HS-27A (cell line): ENCODE results near the gene NFATC4.

ENCODE experiments used
- DNase-seq: peaks from one replicate; pipeline ENCODE4 v3.0.0-alpha.2; 2012; ENCODE audit warnings: low read depth, missing footprints

Gene NFATC4

DNA sequence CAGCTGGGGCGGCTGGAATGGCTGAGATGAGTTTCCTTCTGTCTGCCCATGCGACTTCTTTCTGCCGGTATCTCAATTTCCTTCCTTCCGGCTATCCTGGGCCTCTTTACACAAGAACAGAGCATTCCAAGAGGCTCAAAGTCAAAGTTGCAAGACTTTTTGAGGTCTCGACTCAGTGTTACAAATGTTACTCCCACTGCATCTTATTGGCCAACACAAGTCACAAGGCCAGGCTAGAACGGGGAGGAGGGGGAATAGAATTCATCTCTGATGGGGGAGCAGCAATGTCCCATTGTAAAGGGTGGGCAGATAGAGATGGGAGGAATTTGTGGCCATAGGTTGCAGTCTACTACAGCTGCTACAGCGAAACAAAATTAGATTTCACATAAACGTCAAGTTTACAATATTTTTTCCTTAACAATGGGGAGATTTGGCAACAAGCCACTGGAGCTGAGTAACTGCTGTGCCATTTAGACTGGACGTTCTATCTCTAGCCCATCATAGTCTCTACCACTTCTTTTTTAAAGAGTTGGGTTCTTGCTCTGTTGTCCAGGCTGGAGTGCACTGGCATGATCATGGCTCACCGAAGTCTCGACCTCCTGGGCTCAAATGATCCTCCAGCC lies 21.4 kb downstream of the NFATC4 start:
- no peak for DNase-seq

DNA sequence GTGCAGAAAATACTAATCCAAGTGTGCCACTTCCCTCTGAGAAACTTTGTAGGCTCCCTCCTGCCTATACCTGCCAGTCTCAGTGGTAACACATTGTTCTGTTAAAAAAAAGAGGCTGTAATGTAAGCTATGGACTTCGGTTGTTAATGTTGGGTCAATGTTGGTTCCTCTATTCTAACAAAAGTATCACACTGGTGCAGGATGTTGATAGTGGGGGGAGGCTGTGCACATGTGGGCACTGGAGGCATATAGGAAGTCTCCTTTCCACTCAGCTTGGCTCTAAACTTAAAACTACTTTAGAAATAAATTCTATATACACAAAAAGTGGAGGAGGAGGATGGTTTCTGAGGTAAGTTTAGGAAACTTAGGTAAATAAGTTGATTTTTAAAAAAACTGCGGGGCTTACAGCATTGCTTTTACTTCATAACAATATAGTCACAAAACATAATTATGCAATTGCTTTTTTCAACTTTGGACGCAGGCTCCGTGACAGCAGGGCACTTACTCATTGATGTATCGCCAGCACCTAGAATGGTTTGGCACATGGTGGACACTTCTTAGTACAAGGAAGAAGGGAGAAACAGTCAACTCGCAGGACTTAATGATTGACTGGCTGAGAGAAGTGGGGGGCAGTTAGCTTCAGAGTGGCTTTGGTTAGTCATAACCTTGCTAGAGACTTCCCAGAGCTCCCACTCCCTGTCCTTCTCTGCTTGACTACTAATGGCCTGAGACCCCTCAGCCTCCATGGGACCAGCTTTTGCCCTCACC lies 22.9 kb downstream of the NFATC4 start:
- no peak for DNase-seq

DNA sequence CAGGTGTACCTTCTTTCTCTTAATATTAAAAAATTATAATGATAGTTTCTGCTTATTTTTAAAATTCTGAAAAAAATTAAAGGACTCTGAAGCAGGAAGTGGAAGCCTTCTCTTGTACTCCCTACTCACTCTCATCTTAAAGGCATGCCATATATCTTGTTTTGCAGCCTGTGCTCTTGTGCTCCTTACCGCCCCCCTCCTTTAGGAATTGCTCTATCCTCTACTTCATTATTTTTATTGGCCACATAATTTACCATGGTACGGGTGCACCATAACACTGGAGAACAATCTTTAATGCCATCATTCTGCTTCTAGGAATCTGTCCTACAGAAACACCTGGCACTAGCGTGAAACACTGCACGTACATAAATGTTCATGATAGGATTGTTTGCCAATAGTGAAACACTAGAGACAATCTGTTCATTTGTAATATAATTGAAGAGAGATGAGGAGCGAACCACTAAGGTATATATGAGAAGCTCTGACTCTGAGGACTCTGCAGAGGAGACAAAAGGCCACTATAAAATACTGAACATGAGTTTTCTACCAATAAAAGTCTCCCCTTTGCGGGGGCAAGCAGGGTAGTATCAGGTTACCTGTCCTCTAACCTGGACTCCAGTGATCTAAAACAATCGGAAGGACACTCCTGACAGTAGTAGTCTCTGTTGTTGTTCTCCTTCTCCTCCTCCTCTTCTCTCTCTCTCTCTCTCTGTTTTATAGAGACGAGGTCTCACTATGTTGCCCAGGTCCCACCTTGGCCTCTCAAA lies 24.5 kb downstream of the NFATC4 start:
- no peak for DNase-seq

DNA sequence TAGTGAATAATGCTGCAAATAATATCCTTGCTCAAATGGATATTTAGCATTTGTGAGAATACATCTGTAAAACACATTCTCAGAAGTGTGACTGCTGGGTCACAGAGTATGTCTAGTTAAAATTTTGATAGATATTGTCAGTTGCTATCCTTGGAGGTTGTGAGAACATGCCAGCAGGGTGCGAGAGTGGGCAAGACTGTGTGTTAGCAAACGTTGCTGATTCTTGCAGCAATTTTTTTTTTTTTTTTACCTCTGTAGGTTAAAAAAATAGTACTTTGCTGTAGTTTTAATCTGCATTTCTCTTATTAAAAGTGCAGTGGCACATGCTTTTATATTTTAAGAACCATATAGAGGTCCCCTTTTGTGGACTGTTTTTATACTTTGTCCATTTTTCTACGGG lies 26.3 kb downstream of the NFATC4 start:
- no peak for DNase-seq

DNA sequence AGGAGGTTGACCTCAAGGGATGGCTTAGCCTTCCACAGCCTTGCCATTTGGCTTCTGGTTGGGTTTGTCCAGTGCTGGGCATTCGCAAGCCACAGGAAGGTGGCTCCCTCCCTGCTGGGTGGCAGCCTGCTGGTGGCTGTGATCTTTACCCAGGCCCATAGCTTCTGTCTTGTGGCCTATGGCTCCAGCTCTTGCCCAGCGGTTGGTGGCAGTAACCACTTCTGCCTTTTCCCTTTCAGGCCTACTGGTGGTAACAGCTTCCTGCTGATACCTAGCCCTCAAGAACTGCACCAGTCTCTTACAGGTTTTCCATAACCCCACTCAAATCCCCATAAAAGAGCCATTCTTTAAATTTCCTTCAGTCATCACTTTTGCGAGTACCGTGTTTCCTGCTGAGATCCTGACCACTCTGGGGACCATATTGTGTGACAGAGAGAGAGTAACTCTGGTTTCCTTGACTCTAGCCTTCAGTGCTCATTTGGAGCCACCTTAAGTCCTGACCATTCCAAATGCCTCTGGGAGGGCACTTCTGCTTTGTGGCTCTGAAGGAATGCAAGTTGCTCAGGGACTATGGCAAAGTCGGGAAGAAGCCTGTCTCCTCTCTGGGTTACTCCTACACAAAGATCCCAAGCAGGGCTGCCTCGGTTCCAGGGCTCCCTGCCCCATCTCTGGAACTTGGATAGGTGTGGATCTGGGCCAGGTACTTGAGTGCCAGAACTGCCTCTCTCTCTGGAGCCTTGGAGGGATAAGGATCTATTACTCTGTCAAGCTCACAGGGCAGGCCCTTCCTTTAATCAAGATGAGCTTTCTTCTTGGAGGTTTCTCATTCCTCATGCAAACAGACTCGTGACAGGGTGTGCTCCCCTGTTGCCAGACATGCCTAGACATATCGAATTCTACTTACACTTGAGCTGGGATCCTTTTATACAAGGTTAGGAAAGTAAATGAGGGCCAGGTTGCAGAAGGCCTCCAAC lies 27.9 kb downstream of the NFATC4 start:
- DNase-seq, result no peak

DNA sequence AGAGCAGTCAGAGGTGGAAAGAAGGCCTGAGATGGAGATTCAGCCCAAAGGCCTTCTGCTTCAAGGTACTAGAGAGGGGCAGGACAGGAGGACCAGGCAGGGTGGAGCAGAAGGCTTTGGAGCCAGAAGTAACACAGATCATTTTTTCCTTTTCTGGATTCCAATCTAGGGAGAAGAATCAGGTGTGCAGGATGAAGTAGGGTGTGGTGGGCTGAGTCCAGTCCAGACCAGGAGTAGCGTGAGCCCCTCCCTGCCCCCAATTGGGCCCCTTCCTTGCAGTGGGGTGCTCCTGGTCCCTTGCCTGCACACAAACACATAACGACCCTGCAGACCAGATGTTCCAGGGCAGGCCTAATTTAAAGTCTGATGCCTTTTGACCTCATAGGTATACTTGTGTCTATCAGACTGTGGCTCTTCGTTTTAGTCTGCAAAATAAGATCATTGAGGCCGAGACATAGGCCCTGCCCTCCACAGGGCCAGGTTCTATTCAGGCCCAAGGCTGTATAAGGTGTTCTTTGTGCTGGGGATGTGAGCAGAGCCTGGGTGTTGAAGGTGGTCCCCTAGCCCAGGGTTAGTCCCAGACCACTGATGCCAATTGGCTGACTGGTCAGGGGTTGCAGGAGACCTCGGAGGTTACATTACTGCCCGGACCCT lies 29.8 kb downstream of the NFATC4 start:
- no peak for DNase-seq

DNA sequence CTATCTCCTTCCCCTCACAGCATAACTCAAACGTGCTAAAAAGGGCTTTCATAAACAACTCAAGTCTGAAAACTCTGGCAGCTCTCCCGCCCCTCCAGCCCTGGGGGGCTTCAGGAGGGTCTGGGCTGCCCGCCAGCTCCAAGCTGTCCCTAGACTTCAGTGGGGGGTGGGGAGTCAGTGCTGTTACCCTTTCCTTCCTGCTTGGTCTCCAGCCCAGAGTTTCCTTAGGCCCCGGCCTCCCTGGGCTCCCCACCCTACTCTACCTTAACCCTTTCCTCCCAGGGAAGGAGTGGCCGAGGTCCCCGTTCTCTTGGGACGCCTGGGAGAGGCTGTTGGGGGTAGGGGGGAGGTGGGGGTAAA lies 30.3 kb downstream of the NFATC4 start:
- DNase-seq, result no peak

DNA sequence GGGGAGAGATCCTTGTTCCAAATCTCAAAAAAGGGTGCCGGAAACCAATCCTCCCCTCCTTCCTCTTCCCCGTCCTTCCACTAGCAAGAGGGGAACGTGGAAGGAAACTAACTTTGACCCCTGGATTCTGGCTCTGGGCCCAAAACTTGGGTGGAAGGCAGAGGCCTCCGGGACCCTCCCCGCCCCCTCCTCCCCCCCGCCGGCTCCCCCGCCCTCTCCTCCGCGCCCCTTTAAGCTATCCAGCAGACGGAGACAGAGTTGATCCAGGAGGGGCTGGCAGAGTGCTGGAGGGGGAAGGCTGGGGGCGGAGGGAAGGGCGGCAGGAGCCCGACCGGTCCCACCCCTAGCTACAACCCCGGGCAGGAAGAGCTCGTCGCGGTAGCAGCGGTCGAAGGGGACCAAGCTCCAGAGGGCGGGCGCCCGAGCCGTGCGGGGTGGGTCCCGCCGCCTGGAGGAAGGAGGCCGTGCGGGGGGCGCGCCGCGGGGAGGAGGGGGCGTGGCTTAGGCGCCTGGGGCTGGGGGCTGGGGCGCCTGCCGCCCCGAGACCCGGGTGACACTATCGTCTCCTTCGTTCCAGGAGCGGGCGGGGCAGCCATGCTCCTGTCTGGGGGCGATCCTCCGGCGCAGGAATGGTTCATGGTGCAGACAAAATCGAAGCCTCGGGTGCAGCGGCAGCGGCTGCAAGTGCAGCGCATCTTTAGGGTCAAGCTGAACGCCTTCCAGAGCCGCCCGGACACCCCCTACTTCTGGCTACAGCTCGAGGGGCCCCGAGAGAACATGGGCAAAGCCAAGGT lies 30.9 kb downstream of the NFATC4 start, which contains the start of gene NYNRIN:
TSS of gene NYNRIN (plus strand) at position 351 of the 794 bp plus-strand sequence. CDS start at position 595, 244 bp downstream.
- DNase-seq, result no peak

DNA sequence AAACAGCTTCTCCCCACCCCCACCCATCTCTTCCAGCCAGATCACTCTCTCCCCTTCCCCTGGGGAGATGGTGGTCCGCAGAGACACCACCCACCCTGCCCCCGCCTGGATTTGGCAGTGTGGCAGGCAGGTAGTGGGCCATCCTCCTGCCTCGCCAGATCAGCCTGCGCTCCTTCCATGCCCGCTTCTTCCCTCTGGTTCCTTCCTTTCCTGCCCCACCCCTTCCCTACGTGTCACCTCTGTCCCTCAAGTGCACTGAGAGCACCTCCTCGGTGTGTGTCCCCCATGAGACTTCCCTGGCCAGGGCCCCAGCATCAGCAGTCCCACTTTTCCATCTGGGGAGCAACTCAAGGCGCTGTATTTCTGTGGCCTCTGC lies 31.5 kb downstream of the NFATC4 start:
- no peak for DNase-seq

DNA sequence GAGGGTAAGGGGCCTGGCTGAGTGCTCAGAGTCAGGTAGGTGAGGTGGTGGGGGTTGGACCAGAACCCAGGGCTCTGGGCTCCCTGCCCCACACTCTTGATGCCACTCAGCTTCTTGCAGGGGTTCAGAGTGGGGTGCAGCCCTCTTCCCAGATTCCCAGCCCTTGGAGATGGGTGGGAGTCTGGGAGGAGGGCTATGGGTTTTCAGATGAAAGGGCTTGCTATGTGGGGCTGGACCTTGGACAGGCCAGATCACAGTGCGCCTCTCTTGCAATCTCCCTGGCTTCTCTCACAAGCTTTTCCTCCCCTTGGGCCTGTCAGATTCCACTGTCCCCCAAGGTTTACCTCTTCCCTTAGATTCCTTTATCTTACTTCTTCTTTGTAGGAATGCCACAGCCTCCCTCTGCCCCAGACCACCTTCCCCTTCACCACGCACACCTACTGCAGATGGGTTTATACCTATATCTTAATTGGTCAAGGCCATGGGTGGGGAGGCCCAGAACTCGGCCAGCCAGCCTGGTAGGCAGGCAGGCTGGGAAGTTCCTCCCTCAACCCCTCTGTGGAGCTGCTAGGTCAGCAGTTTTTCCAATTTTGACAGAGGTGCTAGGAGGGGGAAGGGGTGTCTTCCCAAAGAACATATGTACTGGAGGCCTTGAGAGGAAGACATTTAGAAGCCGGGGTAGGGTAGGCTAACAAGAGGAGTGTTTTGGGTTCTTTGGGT lies 32.2 kb downstream of the NFATC4 start:
- no peak for DNase-seq

DNA sequence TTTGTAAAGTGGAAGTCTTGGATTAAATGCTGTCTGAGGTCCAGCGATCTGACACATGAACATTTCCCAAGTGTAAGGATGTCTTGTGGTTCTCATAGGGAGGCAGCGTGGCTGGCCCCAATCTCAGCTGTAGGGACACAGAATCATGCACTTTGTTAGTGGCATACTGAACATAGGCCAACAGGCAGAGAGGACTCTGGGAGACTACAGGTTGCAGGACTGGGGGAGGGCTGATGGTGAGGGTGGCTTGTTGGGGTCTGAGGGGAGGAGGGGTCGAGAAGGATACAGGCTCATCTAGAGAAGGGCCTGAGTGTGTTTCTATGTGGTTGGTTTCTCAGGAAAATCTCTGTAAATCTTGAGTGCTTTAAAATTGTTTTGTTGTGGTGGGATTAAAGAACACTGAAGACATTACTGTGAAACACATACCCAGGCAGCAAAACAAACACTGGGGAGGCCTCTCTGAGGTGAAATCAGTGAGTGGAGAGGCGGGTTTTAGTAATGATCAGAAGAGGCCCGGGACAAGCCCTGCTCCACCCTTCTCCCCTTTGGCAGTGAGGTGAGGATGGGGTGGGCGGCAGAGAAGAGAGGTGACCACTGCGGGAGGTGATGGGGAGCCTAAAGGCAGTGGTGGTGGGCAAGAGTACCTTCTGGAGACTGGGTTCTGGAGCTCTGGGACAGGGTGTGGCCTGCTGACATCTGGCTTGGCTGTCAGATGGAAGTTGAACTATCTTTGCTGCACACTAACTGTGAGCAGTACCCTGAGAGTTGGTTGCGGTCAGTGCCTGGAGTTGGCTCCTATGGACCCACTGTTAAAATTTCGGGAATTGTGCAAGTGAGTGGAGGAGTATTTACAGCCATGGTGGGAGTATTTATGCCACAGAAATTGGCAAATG lies 34.1 kb downstream of the NFATC4 start:
- no peak for DNase-seq

DNA sequence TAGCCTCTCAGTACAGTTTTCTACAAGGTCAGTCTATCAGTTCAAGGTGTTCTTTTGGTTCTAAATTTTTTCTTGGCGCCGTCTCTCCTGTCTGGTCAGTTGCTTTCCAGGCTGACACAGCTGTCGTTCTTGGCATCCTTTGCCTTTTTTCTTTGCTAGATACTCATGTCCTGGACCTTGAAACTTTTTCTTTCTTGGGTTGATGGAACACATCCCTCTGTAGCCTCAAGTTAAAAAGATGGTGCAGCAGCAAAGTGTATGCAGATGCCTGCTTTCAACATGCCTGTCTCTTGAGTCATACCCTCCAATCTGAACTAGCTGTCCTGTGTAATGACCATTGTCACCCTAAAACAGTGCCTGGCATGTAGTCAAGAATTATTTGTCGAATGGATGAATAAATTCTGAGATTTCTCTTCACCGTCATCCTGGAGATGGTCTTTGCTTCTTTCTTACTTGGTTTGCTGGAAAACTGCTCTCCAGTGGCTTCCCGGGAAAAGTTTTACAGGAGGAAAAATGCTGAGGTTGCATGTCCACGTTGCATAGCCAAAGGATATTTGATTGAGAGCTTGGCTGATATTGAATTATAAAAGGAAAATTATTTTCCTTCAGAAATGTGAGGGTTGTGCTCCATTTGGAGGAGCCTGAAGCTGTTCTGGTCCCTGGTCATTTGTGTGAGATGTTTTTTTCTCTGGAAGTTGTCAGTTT lies 35.5 kb downstream of the NFATC4 start:
- no peak for DNase-seq

DNA sequence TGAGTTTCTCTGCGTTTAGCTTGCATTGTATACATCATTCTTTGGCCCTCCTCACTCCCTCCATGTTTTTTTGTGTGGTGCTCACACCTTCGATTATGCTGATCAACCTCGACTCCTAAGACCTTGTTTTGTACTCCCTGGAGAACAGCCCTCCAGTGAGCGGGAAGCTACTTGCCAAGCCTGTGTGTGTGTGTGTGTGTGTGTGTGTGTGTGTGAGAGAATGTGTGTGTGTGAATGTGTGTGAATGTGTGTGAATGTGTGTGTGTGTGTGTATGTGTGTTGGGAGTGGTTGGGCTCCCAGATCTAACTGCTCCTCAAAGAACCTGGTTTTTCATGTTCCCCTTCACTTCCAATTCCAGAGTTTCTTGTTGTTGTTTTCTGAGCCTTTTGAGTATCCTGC lies 36.8 kb downstream of the NFATC4 start:
- no peak for DNase-seq

DNA sequence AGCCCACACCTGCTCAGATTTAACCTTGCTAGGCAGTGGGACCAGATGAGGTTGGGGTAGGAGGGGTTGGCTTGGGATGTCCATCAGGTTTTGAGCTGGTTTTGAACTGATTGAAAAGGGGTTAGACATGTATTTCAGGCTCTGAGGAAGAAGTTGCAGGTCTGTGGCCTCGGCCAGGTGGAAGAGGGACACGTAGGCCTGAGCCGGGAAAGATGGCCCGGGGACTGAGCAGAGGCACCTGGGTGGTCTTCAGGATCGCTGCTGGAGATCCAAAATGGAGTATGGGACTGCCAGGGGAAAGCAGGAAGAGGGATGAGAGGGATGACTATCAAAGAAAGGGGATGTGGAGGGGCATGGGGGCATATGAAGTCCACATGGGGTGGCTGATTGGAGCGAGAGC lies 38.4 kb downstream of the NFATC4 start:
- no peak for DNase-seq

DNA sequence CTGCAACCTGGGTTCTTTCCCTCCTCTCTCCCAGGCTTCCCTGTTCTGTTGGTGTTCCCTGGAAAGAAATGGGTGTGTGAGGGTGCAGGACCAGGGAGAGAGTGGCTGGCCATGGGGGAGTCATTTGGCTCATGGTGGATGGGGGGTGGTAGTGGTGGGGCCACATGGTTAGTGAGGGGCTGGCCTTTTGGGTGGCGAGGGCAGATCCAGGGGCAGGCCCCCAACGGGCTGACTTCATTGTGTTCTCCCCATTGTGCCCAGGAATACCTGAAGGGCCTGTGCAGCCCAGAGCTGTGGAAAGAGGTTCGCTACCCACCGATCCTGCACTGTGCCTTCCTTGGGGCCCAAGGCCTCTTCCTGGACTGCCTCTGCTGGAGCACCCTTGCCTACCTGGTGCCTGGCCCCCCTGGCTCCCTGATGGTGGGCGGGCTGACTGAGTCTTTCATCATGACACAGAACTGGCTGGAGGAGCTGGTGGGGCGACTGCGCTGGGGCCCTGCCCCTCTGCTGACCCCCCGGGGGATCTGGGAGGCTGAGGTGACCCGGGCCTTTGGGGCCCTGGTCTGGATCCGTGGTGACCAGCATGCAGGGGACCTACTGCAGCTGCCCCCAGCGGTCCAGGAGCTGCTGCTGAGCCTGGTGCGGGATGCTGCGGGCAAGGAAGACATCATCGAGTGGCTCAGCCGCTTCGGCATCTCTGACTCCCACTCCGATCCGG lies 39.8 kb downstream of the NFATC4 start:
- DNase-seq, result no peak

DNA sequence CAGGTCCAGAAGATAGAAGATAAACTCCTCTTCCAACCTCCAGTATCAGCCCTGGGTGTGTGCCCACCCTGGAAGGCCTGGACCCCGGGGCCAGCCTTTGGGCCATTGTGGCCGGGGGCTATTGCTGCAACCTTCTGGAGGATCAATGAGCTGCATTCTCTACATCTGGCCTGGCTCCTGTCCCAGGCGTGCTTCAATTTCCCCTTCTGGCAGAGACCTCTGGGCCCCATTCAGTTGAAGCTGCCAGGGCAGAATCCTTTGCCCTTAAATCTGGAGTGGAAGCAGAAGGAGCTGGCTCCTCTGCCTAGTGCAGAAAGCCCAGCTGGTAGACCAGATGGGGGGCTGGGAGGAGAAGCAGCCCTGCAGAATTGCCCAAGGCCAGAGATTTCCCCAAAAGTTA lies 40.8 kb downstream of the NFATC4 start:
- DNase-seq, result no peak

DNA sequence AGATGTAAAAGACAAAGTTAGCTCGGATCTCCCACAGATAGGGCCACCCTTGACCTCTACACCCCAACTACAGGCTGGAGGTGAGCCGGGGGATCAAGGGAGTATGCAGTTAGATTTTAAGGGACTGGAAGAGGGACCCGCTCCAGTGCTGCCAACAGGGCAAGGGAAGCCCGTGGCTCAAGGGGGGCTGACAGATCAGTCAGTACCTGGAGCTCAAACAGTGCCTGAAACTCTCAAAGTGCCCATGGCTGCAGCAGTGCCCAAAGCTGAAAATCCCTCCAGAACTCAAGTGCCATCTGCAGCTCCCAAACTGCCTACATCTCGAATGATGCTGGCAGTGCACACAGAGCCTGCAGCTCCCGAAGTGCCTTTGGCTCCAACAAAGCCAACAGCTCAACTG lies 41.2 kb downstream of the NFATC4 start:
- DNase-seq, result no peak

DNA sequence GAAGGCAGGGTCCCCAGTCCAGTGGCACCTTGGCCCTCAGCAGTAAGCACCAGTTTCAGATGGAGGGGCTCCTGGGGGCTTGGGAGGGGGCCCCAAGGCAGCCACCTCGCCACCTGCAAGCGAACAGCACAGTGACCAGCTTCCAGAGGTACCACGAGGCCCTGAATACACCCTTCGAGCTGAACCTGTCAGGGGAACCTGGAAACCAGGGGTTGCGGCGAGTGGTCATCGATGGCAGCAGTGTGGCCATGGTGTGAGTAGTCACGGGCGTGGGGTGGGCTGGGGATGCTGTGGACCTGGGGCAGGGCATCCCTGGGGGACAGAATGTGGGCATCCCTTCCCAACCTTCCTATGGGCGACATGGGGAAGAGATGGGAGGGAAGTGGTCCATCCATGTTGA lies 42.0 kb downstream of the NFATC4 start:
- no peak for DNase-seq
